AG04449 (cell line): ENCODE results near the gene ASTN2.

Experiments used
- CTCF ChIA-PET: fragments of 350-600 bp; formaldehyde crosslinking; extraction: SDS; loops from one replicate; lab custom pipeline; 2021; ENCODE audit warnings: antibody characterized with exemption; lab: Yijun Ruan, JAX
- POLR2A ChIA-PET: fragments of 400-600, 350-600 bp; formaldehyde crosslinking; extraction: SDS; loops from one replicate; lab custom pipeline; 2020; ENCODE audit warnings: antibody characterized with exemption, inconsistent platforms; lab: Yijun Ruan, JAX
- DNase-seq: peaks from one replicate; pipeline ENCODE4 v3.0.0-alpha.2; 2010; ENCODE audit warnings: low read depth, low spot score
- H3K4me3 ChIP-seq: 2 replicates; pipeline ENCODE4 v1.5.1; 2011; ENCODE audit warnings: low read depth, mild to moderate bottlenecking, control low read depth, low read length
- TF ChIP-seq, protein P1 (sequence below): IDR thresholded peaks from one replicate; pipeline ENCODE4 v1.5.1; 2011; ENCODE audit warnings: mild to moderate bottlenecking, moderate library complexity, low read length, control low read depth, inconsistent platforms; ENCODE audit not compliant: insufficient read depth; ENCODE audit errors: missing control alignments

Gene ASTN2

GRCh38 chr9:116466271-116467235, 948.3 kb downstream of the ASTN2 start:
- TF ChIP-seq, protein P1, sequence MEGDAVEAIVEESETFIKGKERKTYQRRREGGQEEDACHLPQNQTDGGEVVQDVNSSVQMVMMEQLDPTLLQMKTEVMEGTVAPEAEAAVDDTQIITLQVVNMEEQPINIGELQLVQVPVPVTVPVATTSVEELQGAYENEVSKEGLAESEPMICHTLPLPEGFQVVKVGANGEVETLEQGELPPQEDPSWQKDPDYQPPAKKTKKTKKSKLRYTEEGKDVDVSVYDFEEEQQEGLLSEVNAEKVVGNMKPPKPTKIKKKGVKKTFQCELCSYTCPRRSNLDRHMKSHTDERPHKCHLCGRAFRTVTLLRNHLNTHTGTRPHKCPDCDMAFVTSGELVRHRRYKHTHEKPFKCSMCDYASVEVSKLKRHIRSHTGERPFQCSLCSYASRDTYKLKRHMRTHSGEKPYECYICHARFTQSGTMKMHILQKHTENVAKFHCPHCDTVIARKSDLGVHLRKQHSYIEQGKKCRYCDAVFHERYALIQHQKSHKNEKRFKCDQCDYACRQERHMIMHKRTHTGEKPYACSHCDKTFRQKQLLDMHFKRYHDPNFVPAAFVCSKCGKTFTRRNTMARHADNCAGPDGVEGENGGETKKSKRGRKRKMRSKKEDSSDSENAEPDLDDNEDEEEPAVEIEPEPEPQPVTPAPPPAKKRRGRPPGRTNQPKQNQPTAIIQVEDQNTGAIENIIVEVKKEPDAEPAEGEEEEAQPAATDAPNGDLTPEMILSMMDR: no peak
- ChIA-PET CTCF (no interaction called here), POLR2A (no interaction called here)
- H3K4me3 ChIP-seq: no peak overlapping the region
- no peak for DNase-seq

DNA sequence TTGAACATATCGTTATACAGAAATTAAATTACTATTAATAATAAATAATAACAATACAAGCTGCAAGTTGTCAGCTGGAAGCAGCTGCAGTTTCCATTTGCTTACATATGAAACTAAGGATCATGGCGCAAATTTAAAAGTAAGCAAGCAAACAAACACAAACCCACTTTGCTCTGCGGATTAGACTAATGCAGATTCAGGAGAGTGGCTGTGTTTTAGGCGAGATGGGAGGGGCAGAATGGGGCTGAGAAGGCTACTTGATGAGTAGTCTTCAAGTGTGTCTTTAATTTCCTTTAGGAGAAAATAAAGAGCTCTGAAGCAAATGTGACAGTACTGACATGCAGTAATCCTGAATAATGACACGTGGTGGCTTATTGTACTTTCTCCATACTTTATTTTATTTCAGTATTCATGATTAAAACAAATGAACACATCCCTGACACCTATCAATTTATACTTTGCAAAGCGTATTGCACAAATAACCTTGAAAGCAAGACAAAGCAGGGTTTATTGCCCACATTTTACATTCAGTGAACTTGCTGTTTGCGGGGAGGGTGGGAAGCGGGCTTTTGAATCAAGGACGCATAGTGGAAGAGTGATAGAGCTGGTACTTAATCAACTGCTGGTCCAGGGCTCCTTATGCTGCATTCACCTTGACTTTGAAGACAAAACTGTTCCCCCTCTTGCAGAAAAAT, 949.1 kb downstream of the ASTN2 start:
- TF ChIP-seq, protein P1: no peak
- no peak for DNase-seq
- no peak overlapping the region for H3K4me3 ChIP-seq
- POLR2A ChIA-PET: no interaction called here
- CTCF ChIA-PET: no interaction called here

- POLR2A ChIA-PET: no interaction called here
- CTCF ChIA-PET: no interaction called here
- TF ChIP-seq, protein P1: no peak
- H3K4me3 ChIP-seq: no peak overlapping the region
- no peak for DNase-seq
Observed at GRCh38 chr9:116464987-116465571, 949.8 kb downstream of the ASTN2 start.

DNA sequence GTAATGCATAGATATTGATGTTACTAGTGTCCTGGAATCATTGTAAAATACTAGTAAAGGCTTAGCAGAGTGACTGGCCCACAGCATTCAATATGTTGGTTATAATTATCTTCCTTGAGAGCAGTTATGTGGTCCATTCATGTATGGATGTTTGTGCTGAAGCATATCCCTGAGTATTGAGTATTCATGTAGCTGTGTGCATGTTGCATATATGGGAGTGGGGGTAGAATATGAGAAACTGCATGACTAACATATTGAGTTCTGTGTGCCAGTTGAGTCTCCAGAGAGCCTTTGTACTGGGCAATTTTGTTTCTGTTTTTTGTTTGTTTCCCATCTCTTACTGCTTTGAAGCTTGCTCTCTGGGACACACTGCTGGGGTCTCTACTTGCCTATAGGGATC, 950.4 kb downstream of the ASTN2 start:
- POLR2A ChIA-PET: no interaction called here
- TF ChIP-seq, protein P1: no peak
- CTCF ChIA-PET: no interaction called here
- no peak for DNase-seq
- no peak overlapping the region for H3K4me3 ChIP-seq

GRCh38 chr9:116461632-116462031, 953.2 kb downstream of the ASTN2 start:
- no peak for DNase-seq
- CTCF ChIA-PET: no interaction called here
- POLR2A ChIA-PET: no interaction called here
- no peak overlapping the region for H3K4me3 ChIP-seq
- TF ChIP-seq, protein P1: no peak

GRCh38 chr9:116460026-116460425, 954.8 kb downstream of the ASTN2 start:
- no peak overlapping the region for H3K4me3 ChIP-seq
- DNase-seq: no peak
- ChIA-PET POLR2A (no interaction called here), CTCF (interaction anchor here (0.6 kb wide), 1 partner anchor 28 kb away, joined by 3 read pairs; no protein-coding TSS in a partner anchor)
- TF ChIP-seq, protein P1: no peak
